Fibroblast of mammary gland (primary cell): Measurements from ENCODE around the gene EEF2KMT.
"Not testable (repeated sequence)": the region's sequence is repeated elsewhere in the genome, so short reads cannot be mapped to it uniquely, and the experiment has no call there.

Source experiments
- DNase-seq: peaks from one replicate; pipeline ENCODE4 v3.0.0-alpha.2; 2010; ENCODE audit warnings: low read depth
- H3K4me3 ChIP-seq: 2 replicates; pipeline ENCODE4 v1.5.1; 2011; ENCODE audit warnings: low read depth, mild to moderate bottlenecking, low read length, moderate library complexity; ENCODE audit not compliant: control insufficient read depth
- CTCF ChIP-seq: conservative IDR thresholded peaks from 2 replicates; pipeline ENCODE4 v1.5.1; 2011; ENCODE audit warnings: low read depth, low read length, inconsistent platforms; ENCODE audit not compliant: control insufficient read depth, insufficient read depth

The EEF2KMT gene

GRCh38 chr16:5045499-5046115 is 52.0 kb downstream of the EEF2KMT start:
- no peak overlapping the region for H3K4me3 ChIP-seq
- TF ChIP-seq CTCF, result no peak
- no peak for DNase-seq

- not testable (repeated sequence) for DNase-seq, H3K4me3 ChIP-seq
Measured at GRCh38 chr16:5044581-5044980, 53.0 kb downstream of the EEF2KMT start.

GRCh38 chr16:5044011-5044540 is 53.5 kb downstream of the EEF2KMT start:
- TF ChIP-seq CTCF, result no peak
- H3K4me3 ChIP-seq, result no peak overlapping the region
- DNase-seq, result no peak

GRCh38 chr16:5042574-5043171 is 54.9 kb downstream of the EEF2KMT start:
- no peak for TF ChIP-seq CTCF
- DNase-seq, result peak; percentile 49
- no peak overlapping the region for H3K4me3 ChIP-seq

- no peak for TF ChIP-seq CTCF
- peak; percentile 65 for DNase-seq
Measured at GRCh38 chr16:5041600-5042133, 55.9 kb downstream of the EEF2KMT start.

GRCh38 chr16:5040451-5040850 is 57.1 kb downstream of the EEF2KMT start:
- DNase-seq, result no peak
- TF ChIP-seq CTCF, result no peak
- H3K4me3 ChIP-seq, result no peak overlapping the region

More at GRCh38 chr16:5041600-5042133, 55.9 kb downstream of the EEF2KMT start:
- no peak overlapping the region for H3K4me3 ChIP-seq
